ENCODE measurements around the gene IMP4. TPM values are rescaled to one million over a fixed set of nuclear protein-coding genes. Genes with fewer than 3 reads are reported as not detected.

Gene IMP4
- total RNA-seq, 1 experiment from 2014 or later: 121 TPM

Other genes starting within 250 kb of the IMP4 start
- gene POTEF, start 213.7 kb upstream of the IMP4 start, total RNA-seq (2021; ENCODE audit: unreplicated experiment): 3.5 TPM
- 3.2 TPM for gene CCDC74B, start 197.8 kb upstream of the IMP4 start, total RNA-seq (2021; ENCODE audit: unreplicated experiment)
- gene SMPD4, start 161.3 kb upstream of the IMP4 start, total RNA-seq (2021; ENCODE audit: unreplicated experiment): 98.9 TPM
- gene MZT2B, start 160.6 kb upstream of the IMP4 start, total RNA-seq (2021; ENCODE audit: unreplicated experiment): 334 TPM
- gene TUBA3E, start 144.5 kb upstream of the IMP4 start, total RNA-seq (2021; ENCODE audit: unreplicated experiment): not detected
- gene PTPN18, start 13.2 kb downstream of the IMP4 start, total RNA-seq (2021; ENCODE audit: unreplicated experiment): 52.4 TPM
- 1.2 TPM for gene POTEI, start 166.4 kb downstream of the IMP4 start, total RNA-seq (2021; ENCODE audit: unreplicated experiment)
- gene CFC1B, start 178.3 kb downstream of the IMP4 start, total RNA-seq (2021; ENCODE audit: unreplicated experiment): not detected

Data from HCT116 (cell line).